GM19099 (cell line): ENCODE data around the gene MYO3B.

ENCODE experiments used
- POLR2A ChIP-seq: IDR thresholded peaks from 3 replicates; pipeline ENCODE4 v1.6.1; 2011; ENCODE audit warnings: low read depth; ENCODE audit not compliant: insufficient read length; ENCODE audit errors: extremely low read depth

MYO3B gene

DNA sequence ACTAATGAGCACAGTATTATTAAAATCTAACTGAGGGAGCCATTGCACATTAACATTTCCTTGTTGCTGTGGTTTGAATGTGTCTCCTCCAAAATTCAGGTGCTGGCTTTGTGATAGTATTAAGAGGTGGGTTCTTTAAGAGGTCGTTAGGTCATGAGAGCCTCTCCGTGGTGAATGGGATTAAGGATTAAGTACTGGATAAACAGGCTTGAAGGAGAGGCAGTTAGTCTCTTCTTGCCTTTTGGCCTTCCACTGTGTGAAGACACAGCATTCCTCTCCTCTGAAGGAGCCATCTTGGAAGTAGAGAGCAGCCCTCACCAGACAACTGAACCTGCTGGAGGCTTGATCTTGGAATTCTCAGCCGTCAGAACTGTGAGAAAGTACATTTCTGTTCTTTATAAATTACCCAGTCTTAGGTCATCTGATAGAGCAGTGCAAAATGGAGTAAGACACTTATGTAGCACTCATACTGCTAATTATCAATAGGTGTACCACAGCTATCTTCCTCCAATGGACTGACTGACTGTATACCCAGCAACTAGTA lies 182.7 kb downstream of the MYO3B start:
- no peak for TF ChIP-seq POLR2A

- TF ChIP-seq POLR2A, result no peak
These were observed 183.4 kb downstream of the MYO3B start for GRCh38 chr2:170361090-170361936.

GRCh38 chr2:170362313-170362870 lies 184.4 kb downstream of the MYO3B start:
- TF ChIP-seq POLR2A, result no peak

DNA sequence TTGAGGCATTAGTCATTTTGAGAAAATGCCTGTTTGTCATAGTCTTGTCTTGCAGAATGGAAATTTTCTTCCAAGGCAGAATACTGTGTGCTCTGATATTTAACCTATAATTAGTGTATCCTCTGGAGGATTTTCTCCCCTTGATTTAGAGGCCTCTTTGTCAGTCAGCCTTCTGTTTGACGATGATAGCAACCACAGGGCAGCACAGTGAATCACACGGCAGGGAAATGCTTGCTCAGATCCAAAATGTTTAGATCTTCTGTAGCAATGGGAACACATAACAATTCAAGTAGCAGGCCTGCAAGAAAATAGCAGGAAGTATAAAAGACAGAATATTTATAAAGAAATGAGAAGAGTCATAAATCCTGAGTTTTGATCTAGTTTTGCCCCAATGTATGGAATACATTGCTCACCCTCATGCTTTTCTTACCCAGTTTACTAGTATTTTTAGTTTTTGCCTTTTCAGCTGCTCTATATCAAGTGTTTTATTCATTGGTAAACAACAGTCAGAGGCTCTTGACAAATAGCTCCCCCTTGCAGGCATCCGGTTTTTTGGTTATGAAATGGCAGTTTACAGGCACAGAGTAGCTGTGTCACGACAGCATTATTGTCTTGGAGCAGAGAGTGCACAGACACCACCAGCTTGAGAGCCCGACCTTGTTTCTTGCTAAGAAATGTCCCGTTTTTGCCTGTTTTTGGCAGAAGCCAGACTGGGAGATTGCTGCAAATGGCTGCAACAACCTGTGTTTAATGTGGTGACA lies 185.1 kb downstream of the MYO3B start:
- no peak for TF ChIP-seq POLR2A

- no peak for TF ChIP-seq POLR2A
These were observed 187.1 kb downstream of the MYO3B start for GRCh38 chr2:170365003-170365402.

GRCh38 chr2:170365686-170366085 lies 187.7 kb downstream of the MYO3B start:
- no peak for TF ChIP-seq POLR2A

DNA sequence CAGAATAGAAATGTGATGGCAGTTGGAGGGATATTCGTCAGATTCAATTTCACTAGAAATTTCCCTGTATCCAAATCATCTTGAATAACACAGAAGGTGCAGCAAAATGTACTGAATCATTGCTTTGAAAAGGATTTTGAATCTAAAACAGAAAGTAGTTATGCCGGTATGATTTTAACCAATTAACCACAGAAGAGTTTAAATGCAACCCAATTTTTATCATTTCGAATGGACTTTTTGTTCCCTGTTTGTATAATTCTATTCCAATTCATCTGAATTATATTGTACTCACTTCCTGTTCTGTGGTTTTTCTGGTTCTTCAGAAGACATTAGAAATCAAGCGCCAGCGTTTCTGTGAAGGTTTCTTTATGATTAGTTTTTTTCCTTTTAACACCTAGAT lies 190.4 kb downstream of the MYO3B start:
- TF ChIP-seq POLR2A, result no peak

- no peak for TF ChIP-seq POLR2A
These were observed 191.3 kb downstream of the MYO3B start for GRCh38 chr2:170369228-170369627.

DNA sequence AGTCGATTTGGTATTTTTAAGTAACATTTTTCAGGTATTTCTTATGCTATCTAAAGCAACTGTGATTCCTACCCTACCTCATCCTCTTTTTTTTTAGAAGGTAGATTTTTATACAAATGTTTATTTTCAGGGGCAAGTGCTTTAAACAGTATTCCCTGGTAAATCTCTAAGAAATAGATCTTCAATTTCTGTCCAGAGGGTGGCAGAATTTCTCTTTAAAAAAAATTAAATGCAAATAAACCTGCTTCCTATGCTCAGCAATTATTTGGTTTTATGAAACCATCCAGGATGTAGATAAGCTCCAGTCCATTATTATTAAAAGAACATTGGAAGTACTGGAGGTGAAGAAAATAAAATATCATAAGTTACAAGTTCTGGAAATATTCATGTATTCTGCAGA lies 191.9 kb downstream of the MYO3B start:
- no peak for TF ChIP-seq POLR2A

DNA sequence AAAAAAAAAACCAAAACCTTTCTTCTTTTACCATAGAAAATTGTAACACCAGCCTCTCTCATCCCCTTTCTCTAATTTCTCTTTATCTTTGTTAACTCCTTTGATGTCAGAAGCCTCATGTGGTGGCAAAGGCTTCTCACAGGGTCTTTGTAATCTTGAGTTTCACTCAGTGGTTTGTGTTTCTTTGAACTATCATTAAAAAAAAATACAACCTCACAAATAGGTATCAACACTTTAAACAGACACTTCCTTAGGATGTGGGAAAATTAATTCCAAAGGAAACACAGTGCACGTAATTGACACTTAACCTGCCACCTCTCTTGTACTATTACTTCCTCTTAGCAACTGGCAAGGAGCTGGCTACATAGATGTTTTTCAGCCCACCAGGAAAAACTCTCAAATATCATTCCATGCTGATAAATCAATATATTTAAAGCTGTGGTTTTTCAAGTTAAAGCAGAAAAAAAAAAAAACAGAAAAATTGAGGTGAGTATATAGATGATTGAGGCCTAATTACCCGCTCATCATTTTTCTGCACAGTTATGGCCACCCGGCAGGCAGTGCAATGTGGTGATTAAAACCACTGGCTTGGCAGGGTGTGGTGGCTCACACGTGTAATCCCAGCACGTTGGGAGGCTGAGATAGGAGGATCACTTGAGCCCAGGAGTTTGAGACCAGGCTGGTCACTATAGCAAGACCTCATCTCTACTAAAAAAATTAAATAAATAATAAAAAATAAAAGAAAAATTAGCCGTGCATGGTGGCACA lies 193.5 kb downstream of the MYO3B start:
- no peak for TF ChIP-seq POLR2A

DNA sequence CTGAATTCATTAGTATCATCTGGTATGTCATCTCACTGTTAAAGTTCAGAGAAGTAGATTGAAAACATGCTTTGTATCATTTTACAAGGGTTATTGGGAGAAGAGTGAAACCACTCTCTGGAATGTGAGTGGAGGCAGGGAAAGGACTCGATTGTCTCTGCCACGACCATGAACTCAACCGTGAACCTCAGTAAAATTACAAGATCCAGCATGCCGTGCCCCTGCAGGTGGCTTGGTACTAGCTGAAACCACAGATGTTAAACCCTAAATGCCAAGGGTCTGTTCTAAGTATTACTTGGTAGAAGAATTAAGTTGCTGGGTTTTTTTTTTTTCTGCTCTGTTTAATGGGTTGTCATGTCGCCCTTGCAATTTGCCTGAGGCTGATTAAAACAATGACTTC lies 197.2 kb downstream of the MYO3B start:
- no peak for TF ChIP-seq POLR2A

- no peak for TF ChIP-seq POLR2A
These were observed 199.7 kb downstream of the MYO3B start for GRCh38 chr2:170377500-170378207.

GRCh38 chr2:170380267-170380666 lies 202.3 kb downstream of the MYO3B start:
- TF ChIP-seq POLR2A, result no peak

DNA sequence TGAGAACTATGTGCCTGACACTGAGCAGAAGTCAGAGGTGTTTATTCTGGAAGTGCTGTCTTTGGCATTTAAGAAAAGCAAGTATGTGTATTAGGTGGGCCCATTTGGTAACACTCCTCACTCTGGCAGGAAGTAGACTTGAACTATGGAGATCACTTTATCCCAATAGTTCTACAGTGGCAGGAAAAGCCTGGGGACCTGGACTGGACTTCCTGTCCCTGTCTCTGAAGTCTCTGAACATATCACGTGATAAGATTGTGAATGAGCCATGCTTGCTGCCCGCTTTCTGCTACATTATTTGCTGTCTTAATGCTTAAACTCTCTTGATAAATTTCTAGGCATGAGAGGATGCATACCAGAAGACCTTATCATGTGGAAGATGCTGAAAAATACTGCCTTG lies 203.7 kb downstream of the MYO3B start:
- TF ChIP-seq POLR2A, result no peak
